Endothelial cell of umbilical vein (primary cell): ENCODE measurements around the gene KIFAP3. TPM values are rescaled to one million over a fixed set of nuclear protein-coding genes. Genes with fewer than 3 reads are reported as not detected.
A peak's percentile ranks its signal among the peaks of the same experiment; 100 is the strongest.

Experiments used
- BruUV-seq: library from RNA; stranded (reverse); fragments of 400-500 nt; replicated peaks from 2 replicates; lab custom pipeline; 2021; lab: Mats Ljungman, UMichigan
- CTCF ChIA-PET: fragments of 300-600, 350-600 bp; sonication (Branson Sonifier 250); formaldehyde crosslinking; loops from one replicate; lab custom pipeline; 2021; ENCODE audit warnings: antibody characterized with exemption, inconsistent platforms; lab: Charles Lee
- POLR2A ChIA-PET: fragments of 300-600, 350-600 bp; sonication (Branson Sonifier 250); formaldehyde crosslinking; loops from one replicate; lab custom pipeline; 2021; ENCODE audit warnings: antibody characterized with exemption, inconsistent platforms; lab: Charles Lee
- DNase-seq: peaks from one replicate; pipeline ENCODE4 v3.0.0-alpha.2; 2011; ENCODE audit warnings: low read depth, low spot score
- FAIRE-seq: peaks from 2 replicates; lab custom pipeline; 2011; peaks lifted over from hg19 to GRCh38; lab: Jason Lieb, UNC
- H2AFZ ChIP-seq: 2 replicates; pipeline ENCODE4 v1.6.0; 2012; ENCODE audit warnings: low read depth, low read length, control low read depth, inconsistent platforms
- H3K27ac ChIP-seq: 2 replicates; pipeline ENCODE4 v1.5.1; 2011; ENCODE audit warnings: low read depth, mild to moderate bottlenecking, control low read depth, low read length, moderate library complexity; ENCODE audit not compliant: insufficient read depth
- H3K27me3 ChIP-seq, 2 experiments: 2 replicates each; pipeline versions ENCODE4 v1.6.0 to v1.6.1; 2011; ENCODE audit warnings: low read length in 2 of 2, mixed read lengths in 1 of 2; ENCODE audit not compliant: control insufficient read depth in 2 of 2, insufficient read depth in 2 of 2
- H3K36me3 ChIP-seq, 2 experiments: 2 replicates in 1 of 2; 3 replicates in 1 of 2; pipeline ENCODE4 v1.5.1; 2011; ENCODE audit warnings: low read length in 2 of 2, mild to moderate bottlenecking in 1 of 2, moderate library complexity in 1 of 2; ENCODE audit not compliant: control insufficient read depth in 2 of 2, insufficient read depth in 2 of 2; ENCODE audit errors: extremely low read depth in 1 of 2
- H3K4me1 ChIP-seq: 3 replicates; pipeline ENCODE4 v1.5.1; 2011; ENCODE audit warnings: mild to moderate bottlenecking, low read length; ENCODE audit not compliant: control insufficient read depth, insufficient read depth; ENCODE audit errors: extremely low read depth
- H3K4me2 ChIP-seq: 2 replicates; pipeline ENCODE4 v1.6.1; 2011; ENCODE audit warnings: low read length, control low read depth, mixed read lengths; ENCODE audit not compliant: insufficient read depth
- H3K4me3 ChIP-seq, 3 experiments: fragments of 200-600 bp in 1 of 3; sonication (generic), shearing (Covaris generic) in 1 of 3; replicated peaks in 1 of 3; 2 replicates each; pipeline ENCODE4 v1.5.1; 2011 to 2016; ENCODE audit warnings: control low read depth in 3 of 3, low read length in 3 of 3, mild to moderate bottlenecking in 2 of 3, inconsistent platforms in 1 of 3, low read depth in 1 of 3, moderate library complexity in 1 of 3; ENCODE audit not compliant: insufficient read depth in 1 of 3
- H3K79me2 ChIP-seq: 2 replicates; pipeline ENCODE4 v1.6.0; 2012; ENCODE audit warnings: low read length, inconsistent platforms; ENCODE audit not compliant: control insufficient read depth, insufficient read depth
- H3K9ac ChIP-seq: replicated peaks from 2 replicates; pipeline ENCODE3; 2011; ENCODE audit warnings: low read length, control low read depth; ENCODE audit not compliant: insufficient read depth; ENCODE audit errors: extremely low read depth
- H3K9me1 ChIP-seq: replicated peaks from 3 replicates; pipeline ENCODE4 v1.6.0; 2011; ENCODE audit warnings: mild to moderate bottlenecking, low read length; ENCODE audit not compliant: control insufficient read depth, insufficient read depth; ENCODE audit errors: extremely low read depth
- H3K9me3 ChIP-seq: replicated peaks from 2 replicates; pipeline ENCODE4 v1.5.1; 2012; ENCODE audit warnings: low read length, inconsistent platforms; ENCODE audit not compliant: control insufficient read depth, insufficient read depth
- H4K20me1 ChIP-seq: replicated peaks from 2 replicates; pipeline ENCODE3; 2011; ENCODE audit warnings: mild to moderate bottlenecking, low read length; ENCODE audit not compliant: control insufficient read depth, insufficient read depth; ENCODE audit errors: extremely low read depth
- EZH2 ChIP-seq: IDR thresholded peaks from 2 replicates; pipeline ENCODE4 v1.6.1; 2012; ENCODE audit warnings: borderline replicate concordance, low read depth, mild to moderate bottlenecking, moderate library complexity, low read length, inconsistent platforms; ENCODE audit not compliant: severe bottlenecking
- FOS ChIP-seq: IDR thresholded peaks from 2 replicates; pipeline ENCODE4 v1.6.1; 2011; ENCODE audit warnings: mild to moderate bottlenecking, low read length, moderate library complexity, borderline replicate concordance; ENCODE audit not compliant: insufficient read depth
- GATA2 ChIP-seq: IDR thresholded peaks from 2 replicates; pipeline ENCODE4 v1.7.0; 2011; ENCODE audit warnings: low read depth, mild to moderate bottlenecking, moderate library complexity, mixed read lengths, low read length; ENCODE audit not compliant: insufficient read length, insufficient read depth
- JUN ChIP-seq: IDR thresholded peaks from 2 replicates; pipeline ENCODE4 v1.6.1; 2011; ENCODE audit warnings: borderline replicate concordance, low read depth; ENCODE audit not compliant: insufficient read length, insufficient read depth
- MYC ChIP-seq: IDR thresholded peaks from one replicate; pipeline ENCODE4 v1.6.1; 2011; ENCODE audit warnings: mild to moderate bottlenecking, low read depth, low read length
- POLR2A ChIP-seq: IDR thresholded peaks from 2 replicates; pipeline ENCODE4 v1.6.1; 2012; ENCODE audit warnings: low read depth, mild to moderate bottlenecking, control low read depth, low read length
- POLR2AphosphoS5 ChIP-seq: IDR thresholded peaks from 2 replicates; pipeline ENCODE4 v1.6.1; 2012; ENCODE audit warnings: low read depth, mild to moderate bottlenecking, control low read depth, low read length, moderate library complexity; ENCODE audit not compliant: insufficient read depth
- dilution Hi-C: fragments of 300-500 bp; cut with MboI; formaldehyde crosslinking; loops from one replicate; pipeline ENCODE4 v1.15.0; 2019; ENCODE audit warnings: low sequenced_read_pairs; ENCODE audit not compliant: extremely low pct_ligation_motif_present
- intact Hi-C: fragments of 100-400 bp; cut with micrococcal nuclease; formaldehyde crosslinking; loops from one replicate; pipeline ENCODE4 v1.10.0; 2022
- polyA plus RNA-seq, 4 experiments: library from polyadenylated mRNA; depleted of rRNA in 3 of 4; stranded (reverse) in 3 of 4; unstranded in 1 of 4; fragments of >200 nt; gene quantifications; 2 replicates each; pipeline versions ENCODE4 v1.2.1 to v1.2.3, GENCODE V29; 2011 to 2012; ENCODE audit warnings: missing spikeins in 1 of 4
- total RNA-seq: library from RNA; stranded (reverse); gene quantifications from 2 replicates; pipeline ENCODE4 v1.2.3, GENCODE V29; 2021
- TF ChIP-seq, protein P1 (sequence below), 2 donors: IDR thresholded peaks; 1 replicate in 1 of 2; 2 replicates in 1 of 2; pipeline ENCODE4 v1.5.1; 2011; ENCODE audit warnings: low read length in 2 of 2, mild to moderate bottlenecking in 2 of 2, moderate library complexity in 2 of 2, control low read depth in 1 of 2, inconsistent platforms in 1 of 2, low read depth in 1 of 2; ENCODE audit not compliant: insufficient read depth in 1 of 2; ENCODE audit errors: extremely low read depth in 1 of 2
- TF ChIP-seq, protein P2 (sequence below): IDR thresholded peaks from 2 replicates; pipeline ENCODE4 v1.6.1; 2011; ENCODE audit not compliant: insufficient read depth, insufficient read length

The KIFAP3 gene
- total and polyA plus RNA-seq, 2 donors (not counting 3 experiments of a cell fraction or from before 2014, with no cell fraction given): 6.4 to 17.5 TPM

GRCh38 chr1:169915150-169915549, 159.3 kb downstream of the KIFAP3 start:
- Histone ChIP-seq H3K4me1 (peaks cover 16% of the 10 kb centered on the region), H4K20me1 (no peaks in the 10 kb centered on the region), H3K9me3 (no peaks in the 10 kb centered on the region), H3K36me3 (no peaks in the 10 kb centered on the region), H3K79me2 (no peaks in the 10 kb centered on the region), H2AFZ (no peak overlapping the region), H3K27ac (no peak overlapping the region), H3K9ac (no peak overlapping the region), H3K9me1 (no peaks in the 10 kb centered on the region), H3K4me3 (no peak overlapping the region), H3K4me2 (peak overlapping the region; percentile 48), H3K27me3 (no peaks in the 10 kb centered on the region)
- FAIRE-seq (no peak), DNase-seq (no peak)
- BruUV-seq: no TSS peak
- TF ChIP-seq JUN (no peak), EZH2 (no peak), POLR2AphosphoS5 (no peak), FOS (no peak), GATA2 (no peak), MYC (no peak), POLR2A (no peak)
- TF ChIP-seq, protein P1, sequence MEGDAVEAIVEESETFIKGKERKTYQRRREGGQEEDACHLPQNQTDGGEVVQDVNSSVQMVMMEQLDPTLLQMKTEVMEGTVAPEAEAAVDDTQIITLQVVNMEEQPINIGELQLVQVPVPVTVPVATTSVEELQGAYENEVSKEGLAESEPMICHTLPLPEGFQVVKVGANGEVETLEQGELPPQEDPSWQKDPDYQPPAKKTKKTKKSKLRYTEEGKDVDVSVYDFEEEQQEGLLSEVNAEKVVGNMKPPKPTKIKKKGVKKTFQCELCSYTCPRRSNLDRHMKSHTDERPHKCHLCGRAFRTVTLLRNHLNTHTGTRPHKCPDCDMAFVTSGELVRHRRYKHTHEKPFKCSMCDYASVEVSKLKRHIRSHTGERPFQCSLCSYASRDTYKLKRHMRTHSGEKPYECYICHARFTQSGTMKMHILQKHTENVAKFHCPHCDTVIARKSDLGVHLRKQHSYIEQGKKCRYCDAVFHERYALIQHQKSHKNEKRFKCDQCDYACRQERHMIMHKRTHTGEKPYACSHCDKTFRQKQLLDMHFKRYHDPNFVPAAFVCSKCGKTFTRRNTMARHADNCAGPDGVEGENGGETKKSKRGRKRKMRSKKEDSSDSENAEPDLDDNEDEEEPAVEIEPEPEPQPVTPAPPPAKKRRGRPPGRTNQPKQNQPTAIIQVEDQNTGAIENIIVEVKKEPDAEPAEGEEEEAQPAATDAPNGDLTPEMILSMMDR (IDR thresholded peaks at IDR 0.05; ENCODE audit: extremely low read depth in 1 of 2, insufficient read depth in 1 of 2, low read depth in 1 of 2, low read length in 2 of 2): no peak
- TF ChIP-seq, protein P2, sequence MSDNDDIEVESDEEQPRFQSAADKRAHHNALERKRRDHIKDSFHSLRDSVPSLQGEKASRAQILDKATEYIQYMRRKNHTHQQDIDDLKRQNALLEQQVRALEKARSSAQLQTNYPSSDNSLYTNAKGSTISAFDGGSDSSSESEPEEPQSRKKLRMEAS: no peak
- ChIA-PET CTCF (interaction anchor here (1.1 to 1.7 kb wide), 2 partner anchors 13 to 14 kb away, joined by 3 to 8 read pairs; no protein-coding TSS in a partner anchor), POLR2A (no interaction called here)
- intact Hi-C loops: no loop called here
- dilution Hi-C loops: no loop called here
